Muscle layer of duodenum (tissue), 2 donors: Measurements from ENCODE around the gene CEP76.

Experiments used
- H3K27ac ChIP-seq: one replicate; pipeline ENCODE4 v1.7.0; 2013; ENCODE audit warnings: mild to moderate bottlenecking, low read length
- H3K27me3 ChIP-seq: one replicate; pipeline ENCODE4 v1.7.0; 2013; ENCODE audit warnings: low read depth, mild to moderate bottlenecking, control low read depth, low read length
- H3K36me3 ChIP-seq, 2 donors: one replicate each; pipeline ENCODE4 v1.7.0; 2013; ENCODE audit warnings: low read length in 2 of 2, control low read depth in 1 of 2, mild to moderate bottlenecking in 1 of 2; ENCODE audit not compliant: insufficient read depth in 2 of 2, control insufficient read depth in 1 of 2
- H3K4me1 ChIP-seq, 2 donors: one replicate each; pipeline ENCODE4 v1.7.0; 2013; ENCODE audit warnings: low read length in 2 of 2, mild to moderate bottlenecking in 2 of 2, control low read depth in 1 of 2, moderate library complexity in 1 of 2; ENCODE audit not compliant: insufficient read depth in 2 of 2, control insufficient read depth in 1 of 2
- H3K4me3 ChIP-seq, 2 donors: one replicate each; pipeline ENCODE4 v1.7.0; 2013; ENCODE audit warnings: low read length in 2 of 2, low read depth in 1 of 2, mild to moderate bottlenecking in 1 of 2
- H3K9me3 ChIP-seq, 2 donors: one replicate each; pipeline ENCODE4 v1.7.0; 2013; ENCODE audit warnings: low read length in 2 of 2, control low read depth in 1 of 2, mild to moderate bottlenecking in 1 of 2; ENCODE audit not compliant: control insufficient read depth in 1 of 2
- donor health status: healthy.

The CEP76 gene

GRCh38 chr18:12701161-12701560, 1.4 kb downstream of the CEP76 start:
- no peaks in the 10 kb centered on the region for H3K9me3 ChIP-seq
- H3K4me3 ChIP-seq: peak overlapping the region; percentile 91 to 98
- H3K27ac ChIP-seq: no peak overlapping the region
- no peaks in the 10 kb centered on the region for H3K27me3 ChIP-seq
- peaks cover 0 to 24% of the 10 kb centered on the region in 2 donors for H3K4me1 ChIP-seq
- peaks cover 3 to 14% of the 10 kb centered on the region in 2 donors for H3K36me3 ChIP-seq

- no peak overlapping the region for H3K27ac ChIP-seq
- H3K36me3 ChIP-seq: peaks cover 3 to 14% of the 10 kb centered on the region in 2 donors
- no peaks in the 10 kb centered on the region for H3K9me3 ChIP-seq
- H3K4me3 ChIP-seq: no peak overlapping the region
- H3K4me1 ChIP-seq: peaks cover 0 to 19% of the 10 kb centered on the region in 2 donors
- H3K27me3 ChIP-seq: no peaks in the 10 kb centered on the region
Measured at GRCh38 chr18:12699747-12700146, 2.8 kb downstream of the CEP76 start.

- Histone ChIP-seq H3K4me1 (no peaks in the 10 kb centered on the region), H3K27me3 (no peaks in the 10 kb centered on the region), H3K27ac (no peak overlapping the region), H3K4me3 (no peak overlapping the region), H3K9me3 (no peaks in the 10 kb centered on the region), H3K36me3 (peaks cover 8 to 11% of the 10 kb centered on the region in 2 donors)
Measured at GRCh38 chr18:12694032-12694431, 8.5 kb downstream of the CEP76 start.

- Histone ChIP-seq H3K36me3 (peaks cover 5 to 8% of the 10 kb centered on the region in 2 donors), H3K9me3 (no peaks in the 10 kb centered on the region), H3K27me3 (no peaks in the 10 kb centered on the region), H3K4me1 (no peaks in the 10 kb centered on the region), H3K4me3 (no peak overlapping the region), H3K27ac (no peak overlapping the region)
Measured at GRCh38 chr18:12692206-12692605, 10.3 kb downstream of the CEP76 start.

- Histone ChIP-seq H3K27ac (no peak overlapping the region), H3K4me1 (no peaks in the 10 kb centered on the region), H3K9me3 (no peaks in the 10 kb centered on the region), H3K27me3 (no peaks in the 10 kb centered on the region), H3K36me3 (peaks cover 4 to 11% of the 10 kb centered on the region in 2 donors), H3K4me3 (no peak overlapping the region)
Measured at GRCh38 chr18:12689256-12689850, 13.2 kb downstream of the CEP76 start.

GRCh38 chr18:12686100-12686499, 16.4 kb downstream of the CEP76 start:
- Histone ChIP-seq H3K27ac (no peak overlapping the region), H3K36me3 (peaks cover 0 to 10% of the 10 kb centered on the region in 2 donors)

GRCh38 chr18:12679183-12679786, 23.2 kb downstream of the CEP76 start:
- Histone ChIP-seq H3K27ac (peak overlapping the region; percentile 69), H3K4me1 (no peaks in the 10 kb centered on the region), H3K27me3 (no peaks in the 10 kb centered on the region), H3K9me3 (no peaks in the 10 kb centered on the region), H3K36me3 (peaks cover 2 to 6% of the 10 kb centered on the region in 2 donors), H3K4me3 (peak overlapping the region; percentile 33 to 50)

More at GRCh38 chr18:12686100-12686499, 16.4 kb downstream of the CEP76 start:
- no peaks in the 10 kb centered on the region for H3K27me3 ChIP-seq
- H3K4me1 ChIP-seq: no peaks in the 10 kb centered on the region
- no peak overlapping the region for H3K4me3 ChIP-seq
- no peaks in the 10 kb centered on the region for H3K9me3 ChIP-seq

GRCh38 chr18:12668041-12668440, 34.5 kb downstream of the CEP76 start:
- Histone ChIP-seq H3K27ac (no peak overlapping the region), H3K27me3 (no peaks in the 10 kb centered on the region), H3K4me3 (no peak overlapping the region), H3K4me1 (no peaks in the 10 kb centered on the region), H3K9me3 (no peaks in the 10 kb centered on the region), H3K36me3 (peaks cover 0 to 4% of the 10 kb centered on the region in 2 donors)

GRCh38 chr18:12659904-12660605, 42.5 kb downstream of the CEP76 start:
- H3K36me3 ChIP-seq: no peaks in the 10 kb centered on the region
- peaks cover 7% of the 10 kb centered on the region in 2 donors for H3K4me1 ChIP-seq
- no peak overlapping the region for H3K27ac ChIP-seq
- H3K9me3 ChIP-seq: no peaks in the 10 kb centered on the region
- H3K27me3 ChIP-seq: no peaks in the 10 kb centered on the region
- H3K4me3 ChIP-seq: no peak overlapping the region

GRCh38 chr18:12658426-12659138, 43.9 kb downstream of the CEP76 start:
- Histone ChIP-seq H3K27ac (peak overlapping the region; percentile 31), H3K36me3 (no peaks in the 10 kb centered on the region), H3K27me3 (no peaks in the 10 kb centered on the region), H3K4me1 (peaks cover 7% of the 10 kb centered on the region in 2 donors), H3K4me3 (peak overlapping the region in 1 of 2 donors; percentile 74), H3K9me3 (no peaks in the 10 kb centered on the region)
